ELF-1 (cell line): ENCODE data around the gene GABBR2.
"Not testable (repeated sequence)": the region's sequence is repeated elsewhere in the genome, so short reads cannot be mapped to it uniquely, and the experiment has no call there.

ENCODE experiments used
- DNase-seq: peaks from one replicate; pipeline ENCODE4 v3.0.0-alpha.2; 2016; ENCODE audit warnings: low read depth, low spot score

Gene GABBR2

GRCh38 chr9:98516205-98516896 is 192.4 kb downstream of the GABBR2 start:
- no peak for DNase-seq

GRCh38 chr9:98515506-98516204 is 193.1 kb downstream of the GABBR2 start:
- DNase-seq = no peak

- DNase-seq = no peak
Observed at GRCh38 chr9:98514841-98515240, 193.9 kb downstream of the GABBR2 start.

GRCh38 chr9:98508217-98508919 is 200.4 kb downstream of the GABBR2 start:
- not testable (repeated sequence) for DNase-seq

GRCh38 chr9:98506422-98507054 is 202.2 kb downstream of the GABBR2 start:
- DNase-seq = no peak

- no peak for DNase-seq
Observed at GRCh38 chr9:98504298-98505282, 204.1 kb downstream of the GABBR2 start.

- no peak for DNase-seq
Observed at GRCh38 chr9:98503867-98504266, 204.9 kb downstream of the GABBR2 start.

- DNase-seq = peak; percentile 74
Observed at GRCh38 chr9:98502976-98503325, 205.8 kb downstream of the GABBR2 start.

GRCh38 chr9:98502311-98502975 is 206.3 kb downstream of the GABBR2 start:
- no peak for DNase-seq

GRCh38 chr9:98501819-98502218 is 206.9 kb downstream of the GABBR2 start:
- no peak for DNase-seq

- not testable (repeated sequence) for DNase-seq
Observed at GRCh38 chr9:98501259-98501658, 207.5 kb downstream of the GABBR2 start.

GRCh38 chr9:98500337-98500919 is 208.3 kb downstream of the GABBR2 start:
- no peak for DNase-seq

- DNase-seq = no peak
Observed at GRCh38 chr9:98495530-98495929, 213.2 kb downstream of the GABBR2 start.

- no peak for DNase-seq
Observed at GRCh38 chr9:98494852-98495251, 213.9 kb downstream of the GABBR2 start.

- DNase-seq = peak; percentile 22
Observed at GRCh38 chr9:98491828-98492227, 216.9 kb downstream of the GABBR2 start.

GRCh38 chr9:98491231-98491651 is 217.5 kb downstream of the GABBR2 start:
- no peak for DNase-seq

- DNase-seq = no peak
Observed at GRCh38 chr9:98488571-98489312, 220.0 kb downstream of the GABBR2 start.

- DNase-seq = no peak
Observed at GRCh38 chr9:98485706-98486105, 223.0 kb downstream of the GABBR2 start.

GRCh38 chr9:98484162-98484561 is 224.6 kb downstream of the GABBR2 start:
- DNase-seq = no peak
